GM18511 (cell line): ENCODE data around the gene ATP10A.
"Not testable (repeated sequence)": the region's sequence is repeated elsewhere in the genome, so short reads cannot be mapped to it uniquely, and the experiment has no call there.

Experiments
- ATAC-seq: cut with Tn5 transposase; IDR thresholded peaks from one replicate; pipeline ENCODE4 v1.9.1; 2021; ENCODE audit warnings: mild to moderate bottlenecking, moderate library complexity; ENCODE audit not compliant: unreplicated experiment

ATP10A gene

GRCh38 chr15:25884370-25884769, 21.2 kb upstream of the ATP10A start:
- no peak for ATAC-seq

GRCh38 chr15:25883463-25884259, 20.5 kb upstream of the ATP10A start:
- ATAC-seq = no peak

GRCh38 chr15:25882466-25882865, 19.3 kb upstream of the ATP10A start:
- ATAC-seq = no peak

- ATAC-seq = not testable (repeated sequence)
Observed at GRCh38 chr15:25880877-25881276, 17.8 kb upstream of the ATP10A start.

- no peak for ATAC-seq
Observed at GRCh38 chr15:25880411-25880810, 17.3 kb upstream of the ATP10A start.

GRCh38 chr15:25879438-25879837, 16.3 kb upstream of the ATP10A start:
- no peak for ATAC-seq

GRCh38 chr15:25877681-25878080, 14.6 kb upstream of the ATP10A start:
- no peak for ATAC-seq

GRCh38 chr15:25876231-25877140, 13.4 kb upstream of the ATP10A start:
- no peak for ATAC-seq

GRCh38 chr15:25875566-25875965, 12.4 kb upstream of the ATP10A start:
- no peak for ATAC-seq

GRCh38 chr15:25874379-25874778, 11.3 kb upstream of the ATP10A start:
- no peak for ATAC-seq

GRCh38 chr15:25871403-25871802, 8.3 kb upstream of the ATP10A start:
- no peak for ATAC-seq

- ATAC-seq = no peak
Observed at GRCh38 chr15:25870938-25871337, 7.8 kb upstream of the ATP10A start.

GRCh38 chr15:25869701-25870100, 6.6 kb upstream of the ATP10A start:
- no peak for ATAC-seq

GRCh38 chr15:25866874-25867273, 3.7 kb upstream of the ATP10A start:
- no peak for ATAC-seq

GRCh38 chr15:25866251-25866650, 3.1 kb upstream of the ATP10A start:
- no peak for ATAC-seq

GRCh38 chr15:25864966-25865365, 1.8 kb upstream of the ATP10A start:
- no peak for ATAC-seq

GRCh38 chr15:25863968-25864580, 947 bp upstream of the ATP10A start:
- ATAC-seq = no peak

- no peak for ATAC-seq
Observed at GRCh38 chr15:25862472-25863110, 536 bp downstream of the ATP10A start.

- no peak for ATAC-seq
Observed at GRCh38 chr15:25862071-25862471, 1.1 kb downstream of the ATP10A start.

GRCh38 chr15:25860885-25861866, 2.0 kb downstream of the ATP10A start:
- ATAC-seq = no peak
